Measurements from ENCODE around the gene HEPACAM. TPM values are rescaled to one million over a fixed set of nuclear protein-coding genes. Genes with fewer than 3 reads are reported as not detected.

HEPACAM gene, protein sequence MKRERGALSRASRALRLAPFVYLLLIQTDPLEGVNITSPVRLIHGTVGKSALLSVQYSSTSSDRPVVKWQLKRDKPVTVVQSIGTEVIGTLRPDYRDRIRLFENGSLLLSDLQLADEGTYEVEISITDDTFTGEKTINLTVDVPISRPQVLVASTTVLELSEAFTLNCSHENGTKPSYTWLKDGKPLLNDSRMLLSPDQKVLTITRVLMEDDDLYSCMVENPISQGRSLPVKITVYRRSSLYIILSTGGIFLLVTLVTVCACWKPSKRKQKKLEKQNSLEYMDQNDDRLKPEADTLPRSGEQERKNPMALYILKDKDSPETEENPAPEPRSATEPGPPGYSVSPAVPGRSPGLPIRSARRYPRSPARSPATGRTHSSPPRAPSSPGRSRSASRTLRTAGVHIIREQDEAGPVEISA
- total RNA-seq, result under 1 TPM in 2 of 4 donors, not detected in 2; 0.40 to 0.70 TPM

DNA sequence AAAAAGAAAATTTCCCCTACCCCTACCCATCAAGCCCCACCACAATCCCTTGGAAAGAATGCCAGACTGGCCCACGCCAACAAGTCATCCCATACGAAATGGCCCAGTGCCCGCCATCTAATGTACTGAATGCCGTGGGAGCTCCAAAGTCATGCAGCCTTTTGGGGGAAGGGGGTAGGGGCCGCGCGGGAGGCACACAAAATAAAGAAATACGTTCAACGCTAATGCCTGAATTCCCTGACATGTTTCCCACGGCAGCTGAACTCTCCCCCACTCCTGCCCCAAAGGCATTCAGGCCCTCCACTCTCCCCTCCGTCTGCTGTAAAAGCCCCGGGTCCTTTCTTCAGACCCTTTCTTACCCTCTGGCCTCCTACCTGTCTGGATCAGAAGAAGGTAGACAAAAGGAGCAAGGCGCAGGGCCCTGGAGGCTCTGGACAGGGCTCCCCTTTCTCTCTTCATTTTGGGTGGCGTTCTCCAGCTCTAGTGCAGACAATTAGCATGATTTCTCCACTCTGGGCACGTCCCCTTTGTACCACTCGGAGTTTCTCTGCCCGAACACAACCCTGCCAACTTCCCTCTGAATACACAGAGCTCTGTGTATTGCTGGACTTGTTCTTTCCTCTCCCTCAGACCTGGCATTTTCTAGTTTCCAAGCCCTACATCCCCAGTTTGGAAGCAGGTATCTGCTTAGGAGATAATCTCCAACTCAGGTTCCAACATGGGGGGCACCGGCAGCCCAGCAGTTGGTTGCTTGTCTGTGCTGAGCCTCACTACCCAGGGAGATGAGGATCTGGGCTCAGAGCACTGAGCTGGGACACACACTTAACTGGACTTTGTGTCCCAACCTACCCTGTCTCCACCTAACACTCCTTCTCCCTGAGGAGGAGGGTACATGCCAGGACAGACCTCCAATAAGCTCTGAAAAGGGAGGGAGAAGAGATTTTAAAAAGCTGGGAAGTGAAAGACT is at the start of gene HEPACAM:
TSS of gene HEPACAM (minus strand) at position 500 of the 967 bp plus-strand sequence. CDS start at position 459, 41 bp downstream.
- H3K27ac ChIP-seq, result no peak within 1 kb of the TSS
- H3K27me3 ChIP-seq, result no peaks in the 10 kb centered on the region
- no peak for DNase-seq
- in situ Hi-C loops (cut with MboI; ENCODE audit: low sequenced_read_pairs in 4 of 4) (no loop called here), intact Hi-C loops (cut with DNase I; ENCODE audit: low total_unique reads) (no loop called here)
- no peaks in the 10 kb centered on the region for H3K36me3 ChIP-seq
- no peaks in the 10 kb centered on the region for H3K9me3 ChIP-seq
- TF ChIP-seq POLR2A (IDR thresholded peaks at IDR 0.05), result no peak
- TF ChIP-seq, protein P1, sequence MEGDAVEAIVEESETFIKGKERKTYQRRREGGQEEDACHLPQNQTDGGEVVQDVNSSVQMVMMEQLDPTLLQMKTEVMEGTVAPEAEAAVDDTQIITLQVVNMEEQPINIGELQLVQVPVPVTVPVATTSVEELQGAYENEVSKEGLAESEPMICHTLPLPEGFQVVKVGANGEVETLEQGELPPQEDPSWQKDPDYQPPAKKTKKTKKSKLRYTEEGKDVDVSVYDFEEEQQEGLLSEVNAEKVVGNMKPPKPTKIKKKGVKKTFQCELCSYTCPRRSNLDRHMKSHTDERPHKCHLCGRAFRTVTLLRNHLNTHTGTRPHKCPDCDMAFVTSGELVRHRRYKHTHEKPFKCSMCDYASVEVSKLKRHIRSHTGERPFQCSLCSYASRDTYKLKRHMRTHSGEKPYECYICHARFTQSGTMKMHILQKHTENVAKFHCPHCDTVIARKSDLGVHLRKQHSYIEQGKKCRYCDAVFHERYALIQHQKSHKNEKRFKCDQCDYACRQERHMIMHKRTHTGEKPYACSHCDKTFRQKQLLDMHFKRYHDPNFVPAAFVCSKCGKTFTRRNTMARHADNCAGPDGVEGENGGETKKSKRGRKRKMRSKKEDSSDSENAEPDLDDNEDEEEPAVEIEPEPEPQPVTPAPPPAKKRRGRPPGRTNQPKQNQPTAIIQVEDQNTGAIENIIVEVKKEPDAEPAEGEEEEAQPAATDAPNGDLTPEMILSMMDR (IDR thresholded peaks at IDR 0.05 in 4 of 5, conservative IDR thresholded peaks at IDR 0.05 in 1 of 5), result no peak
- H3K4me1 ChIP-seq, result no peaks in the 10 kb centered on the region
- H3K4me3 ChIP-seq, result no peak within 1 kb of the TSS
- no peak for ATAC-seq

DNA sequence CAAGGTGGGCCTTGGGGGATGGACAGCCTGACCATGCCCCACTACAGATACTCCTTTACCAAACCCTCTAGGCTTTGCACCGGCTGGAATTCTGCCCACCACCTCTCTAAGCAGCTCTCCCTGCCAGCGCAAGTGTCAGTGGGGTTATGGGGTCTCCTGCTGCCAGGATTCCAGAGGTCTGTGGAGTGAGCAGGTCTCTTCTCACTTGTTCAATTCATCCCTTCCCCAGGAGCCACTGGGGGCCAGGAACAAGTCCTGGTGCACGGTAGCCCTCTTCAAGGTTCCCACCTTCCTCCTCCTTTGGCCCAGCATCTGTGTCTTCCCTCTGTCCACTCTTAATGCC is 48.6 kb upstream of the HEPACAM start:
- no peak for TF ChIP-seq POLR2A (IDR thresholded peaks at IDR 0.05)
- TF ChIP-seq, protein P1 (IDR thresholded peaks at IDR 0.05 in 4 of 5, conservative IDR thresholded peaks at IDR 0.05 in 1 of 5), result no peak
- H3K4me3 ChIP-seq, result no peak overlapping the region
- no peaks in the 10 kb centered on the region for H3K4me1 ChIP-seq
- H3K27me3 ChIP-seq, result no peaks in the 10 kb centered on the region
- in situ Hi-C loops (cut with MboI; ENCODE audit: low sequenced_read_pairs in 4 of 4), result no loop called here
- ATAC-seq (no peak), DNase-seq (no peak)
- intact Hi-C loops (cut with DNase I; ENCODE audit: low total_unique reads), result no loop called here
- H3K9me3 ChIP-seq, result peaks cover 0 to 6% (median 0%) of the 10 kb centered on the region in 3 donors
- no peaks in the 10 kb centered on the region for H3K36me3 ChIP-seq
- H3K27ac ChIP-seq, result no peak overlapping the region

DNA sequence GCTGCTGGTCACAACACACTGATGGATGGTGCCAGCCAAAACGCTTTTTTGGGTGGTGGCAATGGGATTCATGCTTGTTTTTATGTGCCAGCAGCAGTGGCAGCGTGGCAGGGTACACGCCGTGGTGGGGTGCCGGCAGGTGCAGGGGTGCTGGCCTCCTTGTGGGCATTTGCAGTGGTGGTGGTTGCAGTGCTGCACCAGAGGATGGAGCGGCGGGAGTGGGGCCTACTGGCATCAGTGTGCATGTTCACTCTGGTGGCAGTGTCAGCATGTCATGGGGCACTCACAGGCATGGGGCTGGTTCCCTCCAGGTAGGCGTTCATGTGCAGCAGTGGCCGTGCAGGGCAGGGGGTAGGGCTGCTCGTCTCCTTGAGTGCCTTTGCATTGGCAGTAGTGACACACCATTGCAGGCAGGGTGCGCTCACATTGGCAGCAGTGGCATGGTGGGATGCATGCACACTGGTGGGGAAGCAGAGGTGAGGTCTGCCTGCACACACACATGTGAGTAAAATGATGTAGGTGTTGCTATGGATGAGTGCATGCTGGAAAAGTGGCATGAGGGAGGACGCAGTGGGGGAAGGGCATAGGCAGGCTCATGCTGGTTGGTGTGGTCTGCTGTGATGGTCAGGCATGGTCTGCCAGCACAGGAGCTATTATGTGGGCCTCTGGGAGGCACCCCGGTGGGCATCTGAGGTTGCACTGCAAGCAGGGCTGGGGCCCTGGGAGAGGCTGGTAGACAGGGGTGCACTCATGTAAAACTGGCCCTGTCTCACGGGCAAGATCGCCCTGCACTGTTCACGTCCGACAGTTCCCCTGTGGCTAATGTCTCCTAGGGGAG is 48.0 kb upstream of the HEPACAM start:
- TF ChIP-seq POLR2A (IDR thresholded peaks at IDR 0.05), result no peak
- TF ChIP-seq, protein P1 (IDR thresholded peaks at IDR 0.05 in 4 of 5, conservative IDR thresholded peaks at IDR 0.05 in 1 of 5), result no peak
- Histone ChIP-seq H3K4me1 (no peaks in the 10 kb centered on the region), H3K9me3 (peaks cover 0 to 6% (median 0%) of the 10 kb centered on the region in 3 donors), H3K36me3 (no peaks in the 10 kb centered on the region), H3K27me3 (no peaks in the 10 kb centered on the region), H3K4me3 (no peak overlapping the region), H3K27ac (no peak overlapping the region)
- DNase-seq (no peak), ATAC-seq (no peak)
- intact Hi-C loops (cut with DNase I; ENCODE audit: low total_unique reads), result no loop called here
- in situ Hi-C loops (cut with MboI; ENCODE audit: low sequenced_read_pairs in 4 of 4), result no loop called here

DNA sequence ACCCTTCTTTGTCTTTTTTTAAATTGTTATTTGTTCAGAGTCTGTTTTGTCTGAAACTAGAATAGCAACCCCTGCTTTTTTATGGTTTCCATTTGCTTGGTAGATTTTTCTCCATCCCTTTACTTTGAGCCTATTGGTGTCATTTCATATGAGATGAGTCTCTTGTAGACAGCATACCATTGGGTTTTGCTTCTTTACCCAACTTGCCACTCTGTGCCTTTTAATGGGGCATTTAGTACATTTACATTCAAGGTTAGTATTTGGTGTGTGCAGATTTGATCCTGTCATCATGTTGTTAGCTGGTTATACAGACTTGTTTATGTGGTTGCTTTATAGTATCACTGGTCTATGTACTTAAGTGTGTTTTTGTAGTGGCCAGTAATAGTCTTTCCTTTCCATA is 46.2 kb upstream of the HEPACAM start:
- H3K4me1 ChIP-seq, result no peaks in the 10 kb centered on the region
- no peaks in the 10 kb centered on the region for H3K27me3 ChIP-seq
- TF ChIP-seq, protein P1 (IDR thresholded peaks at IDR 0.05 in 4 of 5, conservative IDR thresholded peaks at IDR 0.05 in 1 of 5), result no peak
- TF ChIP-seq POLR2A (IDR thresholded peaks at IDR 0.05), result no peak
- DNase-seq (no peak), ATAC-seq (no peak)
- peaks cover 0 to 6% (median 0%) of the 10 kb centered on the region in 3 donors for H3K9me3 ChIP-seq
- H3K36me3 ChIP-seq, result no peaks in the 10 kb centered on the region
- H3K4me3 ChIP-seq, result no peak overlapping the region
- in situ Hi-C loops (cut with MboI; ENCODE audit: low sequenced_read_pairs in 4 of 4), result no loop called here
- intact Hi-C loops (cut with DNase I; ENCODE audit: low total_unique reads), result no loop called here
- H3K27ac ChIP-seq, result no peak overlapping the region
